GM12878 (cell line): ENCODE measurements around the gene DMD. TPM values are rescaled to one million over a fixed set of nuclear protein-coding genes. Genes with fewer than 3 reads are reported as not detected.

Experiments
- ATAC-seq: fragments of 200-7000 bp; cut with Tn5 transposase; 3 replicates; pipeline ENCODE4 v1.9.1; 2020; ENCODE audit warnings: mild to moderate bottlenecking, moderate library complexity
- BruUV-seq: library from RNA; stranded (reverse); fragments of 400-500 nt; replicated peaks from 2 replicates; lab custom pipeline; 2021; lab: Mats Ljungman, UMichigan
- CTCF ChIA-PET: fragments of 300-600 bp; sonication (Branson Sonifier 250); formaldehyde crosslinking; extraction: SDS; loops from one replicate; lab custom pipeline; 2021; ENCODE audit warnings: inconsistent platforms; lab: Yijun Ruan, JAX
- POLR2A ChIA-PET: fragments of 350-600 bp; formaldehyde crosslinking; extraction: SDS; loops from one replicate; lab custom pipeline; 2021; ENCODE audit warnings: inconsistent platforms; lab: Charles Lee
- RAD21 ChIA-PET: fragments of 300-600 bp; sonication (Branson Sonifier 250); formaldehyde crosslinking; loops from one replicate; lab custom pipeline; 2023; ENCODE audit warnings: antibody characterized with exemption; ENCODE audit not compliant: unreplicated experiment; lab: Charles Lee
- SMC1A ChIA-PET: fragments of 300-600 bp; sonication (Branson Sonifier 250); formaldehyde crosslinking; loops from one replicate; lab custom pipeline; 2023; ENCODE audit not compliant: unreplicated experiment, uncharacterized antibody; lab: Charles Lee
- DNase-seq: peaks from one replicate; pipeline ENCODE4 v3.0.0-alpha.2; 2011; ENCODE audit warnings: low read depth, low spot score
- FAIRE-seq: peaks from 3 replicates; lab custom pipeline; 2011; peaks lifted over from hg19 to GRCh38; lab: Jason Lieb, UNC
- H2AFZ ChIP-seq: 2 replicates; pipeline ENCODE4 v1.6.0; 2011; ENCODE audit warnings: low read depth, low read length, control low read depth; ENCODE audit not compliant: control insufficient read depth
- H3K27ac ChIP-seq: 2 replicates; pipeline ENCODE4 v1.5.1; 2011; ENCODE audit warnings: control low read depth; ENCODE audit not compliant: control insufficient read depth, insufficient read depth
- H3K27me3 ChIP-seq, 2 experiments: replicated peaks in 1 of 2; 2 replicates each; pipeline versions ENCODE4 v1.6.0 to v1.6.1; 2011; ENCODE audit warnings: low read length in 1 of 2; ENCODE audit not compliant: control insufficient read depth in 2 of 2, insufficient read depth in 2 of 2
- H3K36me3 ChIP-seq, 2 experiments: 2 replicates each; pipeline ENCODE4 v1.5.1; 2011; ENCODE audit warnings: low read length in 1 of 2; ENCODE audit not compliant: control insufficient read depth in 2 of 2, insufficient read depth in 2 of 2
- H3K4me1 ChIP-seq: 2 replicates; pipeline ENCODE4 v1.6.1; 2011; ENCODE audit warnings: mild to moderate bottlenecking, low read length, moderate library complexity, mixed read lengths; ENCODE audit not compliant: control insufficient read depth, insufficient read depth
- H3K4me2 ChIP-seq: 2 replicates; pipeline ENCODE4 v1.6.0; 2011; ENCODE audit warnings: control low read depth; ENCODE audit not compliant: control insufficient read depth, insufficient read depth
- H3K4me3 ChIP-seq: fragments of 200-600 bp; sonication (generic); 2 replicates; pipeline ENCODE4 v1.5.1; 2016
- H3K79me2 ChIP-seq: 2 replicates; pipeline ENCODE4 v1.6.0; 2011; ENCODE audit warnings: low read length; ENCODE audit not compliant: control insufficient read depth, insufficient read depth
- H3K9ac ChIP-seq: 2 replicates; pipeline ENCODE4 v1.8.0; 2011; ENCODE audit warnings: low read length, control low read depth, mixed read lengths; ENCODE audit not compliant: control insufficient read depth, insufficient read depth
- H3K9me3 ChIP-seq: replicated peaks from 3 replicates; pipeline ENCODE4 v1.5.1; 2011; ENCODE audit warnings: mild to moderate bottlenecking, low read length; ENCODE audit not compliant: control insufficient read depth, insufficient read depth
- H4K20me1 ChIP-seq: 2 replicates; pipeline ENCODE4 v1.6.0; 2011; ENCODE audit not compliant: control insufficient read depth, insufficient read depth
- ATF2 ChIP-seq: IDR thresholded peaks from 2 replicates; pipeline ENCODE4 v1.6.1; 2012; ENCODE audit warnings: low read length, inconsistent platforms
- BCLAF1 ChIP-seq: fragments of 450-650 bp; IDR thresholded peaks from 2 replicates; pipeline ENCODE4 v1.6.1; 2017; ENCODE audit warnings: antibody characterized with exemption, mild to moderate bottlenecking, moderate library complexity
- CEBPB ChIP-seq, 2 experiments: fragments of 150-350 bp in 1 of 2; IDR thresholded peaks; 2 replicates each; pipeline ENCODE4 v1.6.1; 2012 to 2014; ENCODE audit warnings: low read depth in 2 of 2, low read length in 2 of 2, borderline replicate concordance in 1 of 2, inconsistent platforms in 1 of 2
- E4F1 ChIP-seq: fragments of 450-650 bp; IDR thresholded peaks from 2 replicates; pipeline ENCODE4 v1.6.1; 2018; ENCODE audit warnings: borderline replicate concordance, mild to moderate bottlenecking; ENCODE audit not compliant: partially characterized antibody
- NFIC ChIP-seq: IDR thresholded peaks from 2 replicates; pipeline ENCODE4 v1.6.1; 2012; ENCODE audit warnings: low read depth, mild to moderate bottlenecking, inconsistent platforms, low read length, moderate library complexity
- POLR2AphosphoS5 ChIP-seq: IDR thresholded peaks from 2 replicates; pipeline ENCODE4 v1.6.1; 2011; ENCODE audit warnings: mild to moderate bottlenecking, low read length, inconsistent platforms
- SMAD1 ChIP-seq: fragments of 450-650 bp; IDR thresholded peaks from 2 replicates; pipeline ENCODE4 v1.6.1; 2018; ENCODE audit warnings: mild to moderate bottlenecking, low read depth; ENCODE audit not compliant: partially characterized antibody
- SREBF2 ChIP-seq: IDR thresholded peaks from 2 replicates; pipeline ENCODE4 v1.6.1; 2012; ENCODE audit warnings: mild to moderate bottlenecking, low read length
- WRNIP1 ChIP-seq: IDR thresholded peaks from 2 replicates; pipeline ENCODE4 v1.6.1; 2011; ENCODE audit warnings: low read depth, low read length, improper control_type of control experiment, borderline replicate concordance
- YY1 ChIP-seq: IDR thresholded peaks from 2 replicates; pipeline ENCODE4 v1.6.1; 2011; ENCODE audit warnings: low read depth, mild to moderate bottlenecking, low read length
- ZBED1 ChIP-seq: IDR thresholded peaks from 2 replicates; pipeline ENCODE4 v1.6.1; 2016; ENCODE audit warnings: borderline replicate concordance
- ZNF274 ChIP-seq: IDR thresholded peaks from one replicate; pipeline ENCODE4 v1.8.0; 2011; ENCODE audit not compliant: insufficient read length, insufficient read depth
- WGBS: methylation state at CpG from one replicate; pipeline ENCODE4 v1.1.6; 2016; ENCODE audit warnings: low lambda C conversion rate; ENCODE audit not compliant: insufficient replicate concordance, insufficient coverage; ENCODE audit errors: missing lambda C conversion rate; 5-methylcytosine and 5-hydroxymethylcytosine counted together
- in situ Hi-C: fragments of 300-500 bp; cut with MboI; formaldehyde crosslinking; loops from 9 replicates; pipeline ENCODE4 v1.14.3; 2018; ENCODE audit warnings: mixed read lengths
- intact Hi-C: fragments of 100-400 bp; cut with micrococcal nuclease; formaldehyde crosslinking; loops from one replicate; pipeline ENCODE4 v1.14.2; 2022; ENCODE audit not compliant: unreplicated experiment
- polyA plus RNA-seq, 11 experiments: library from polyadenylated mRNA; depleted of rRNA in 4 of 11; unstranded in 6 of 11; stranded (reverse) in 5 of 11; fragments of >200 nt; fragmentation: Nextera tagmentation in 4 of 11; fragmentation: Illumina TruSeq in 1 of 11; extraction: Ambion mirVana in 4 of 11; extraction: Trizol in 1 of 11; gene quantifications; 1 replicate in 1 of 11; 2 replicates in 10 of 11; pipeline versions ENCODE4 v1.2.1 to v1.2.3, GENCODE V29; 2011 to 2016; ENCODE audit warnings: inconsistent platforms in 2 of 11, missing spikeins in 2 of 11, low read depth in 1 of 11
- total RNA-seq, 4 experiments: library from RNA; depleted of rRNA in 3 of 4; stranded (reverse); fragments of >200 nt in 3 of 4; fragmentation: Illumina TruSeq in 1 of 4; extraction: Trizol in 1 of 4; gene quantifications; 2 replicates each; pipeline versions ENCODE4 v1.2.1 to v1.2.3, GENCODE V29; 2013 to 2021
- TF ChIP-seq, protein P1 (sequence below): fragments of 450-650 bp; IDR thresholded peaks from 2 replicates; pipeline ENCODE4 v1.6.1; 2016; ENCODE audit warnings: mild to moderate bottlenecking, moderate library complexity, borderline replicate concordance

The DMD gene
- total and polyA plus RNA-seq, 10 of the 15 experiments (the other 5 are each of a cell fraction or from before 2014, with no cell fraction given): 1.4 to 24.3 (median 4.3) TPM

DNA sequence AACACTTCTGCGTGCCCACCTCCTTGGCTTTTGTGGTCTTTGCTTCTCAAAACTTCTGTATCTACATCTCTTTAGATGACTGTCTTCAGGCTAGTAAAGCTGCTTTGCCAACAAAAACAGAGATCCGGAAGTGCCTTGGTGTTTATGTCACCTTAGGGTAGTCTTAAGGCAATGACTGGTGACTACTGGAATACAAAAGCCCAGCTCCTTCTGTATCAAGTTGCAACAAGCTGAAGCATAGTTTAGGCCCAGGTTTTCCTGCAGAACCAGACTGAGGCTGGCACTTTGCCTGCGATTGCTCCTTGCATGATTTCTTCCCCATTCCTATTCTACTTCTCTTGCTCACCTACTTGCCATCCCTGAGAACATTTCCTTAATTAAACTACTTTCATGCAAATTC, 333.8 kb downstream of the DMD start (continued):
- TF ChIP-seq BCLAF1: no peak
- TF ChIP-seq SREBF2: no peak
- no peak for TF ChIP-seq E4F1
- no peak for TF ChIP-seq ZNF274

GRCh38 chrX:32874839-32875238, 336.5 kb downstream of the DMD start:
- no peak overlapping the region for H2AFZ ChIP-seq
- H3K4me3 ChIP-seq: no peak overlapping the region
- H3K4me1 ChIP-seq: no peaks in the 10 kb centered on the region
- in situ Hi-C loops (no loop called here), intact Hi-C loops (no loop called here)
- FAIRE-seq: no peak
- no peaks in the 10 kb centered on the region for H3K27me3 ChIP-seq
- 32% methylated on average over 4 of the region's 4 CpGs for WGBS
- H3K27ac ChIP-seq: no peak overlapping the region
- BruUV-seq: no TSS peak
- ATAC-seq: no peak
- no peaks in the 10 kb centered on the region for H3K79me2 ChIP-seq
- no peak for DNase-seq
- H3K9ac ChIP-seq: no peak overlapping the region
- H4K20me1 ChIP-seq: no peaks in the 10 kb centered on the region
- RAD21 ChIA-PET: no interaction called here
- H3K9me3 ChIP-seq: no peaks in the 10 kb centered on the region
- POLR2A ChIA-PET: no interaction called here
- CTCF ChIA-PET: no interaction called here
- SMC1A ChIA-PET: no interaction called here
- H3K36me3 ChIP-seq: no peaks in the 10 kb centered on the region
- no peak overlapping the region for H3K4me2 ChIP-seq
- TF ChIP-seq, protein P1, sequence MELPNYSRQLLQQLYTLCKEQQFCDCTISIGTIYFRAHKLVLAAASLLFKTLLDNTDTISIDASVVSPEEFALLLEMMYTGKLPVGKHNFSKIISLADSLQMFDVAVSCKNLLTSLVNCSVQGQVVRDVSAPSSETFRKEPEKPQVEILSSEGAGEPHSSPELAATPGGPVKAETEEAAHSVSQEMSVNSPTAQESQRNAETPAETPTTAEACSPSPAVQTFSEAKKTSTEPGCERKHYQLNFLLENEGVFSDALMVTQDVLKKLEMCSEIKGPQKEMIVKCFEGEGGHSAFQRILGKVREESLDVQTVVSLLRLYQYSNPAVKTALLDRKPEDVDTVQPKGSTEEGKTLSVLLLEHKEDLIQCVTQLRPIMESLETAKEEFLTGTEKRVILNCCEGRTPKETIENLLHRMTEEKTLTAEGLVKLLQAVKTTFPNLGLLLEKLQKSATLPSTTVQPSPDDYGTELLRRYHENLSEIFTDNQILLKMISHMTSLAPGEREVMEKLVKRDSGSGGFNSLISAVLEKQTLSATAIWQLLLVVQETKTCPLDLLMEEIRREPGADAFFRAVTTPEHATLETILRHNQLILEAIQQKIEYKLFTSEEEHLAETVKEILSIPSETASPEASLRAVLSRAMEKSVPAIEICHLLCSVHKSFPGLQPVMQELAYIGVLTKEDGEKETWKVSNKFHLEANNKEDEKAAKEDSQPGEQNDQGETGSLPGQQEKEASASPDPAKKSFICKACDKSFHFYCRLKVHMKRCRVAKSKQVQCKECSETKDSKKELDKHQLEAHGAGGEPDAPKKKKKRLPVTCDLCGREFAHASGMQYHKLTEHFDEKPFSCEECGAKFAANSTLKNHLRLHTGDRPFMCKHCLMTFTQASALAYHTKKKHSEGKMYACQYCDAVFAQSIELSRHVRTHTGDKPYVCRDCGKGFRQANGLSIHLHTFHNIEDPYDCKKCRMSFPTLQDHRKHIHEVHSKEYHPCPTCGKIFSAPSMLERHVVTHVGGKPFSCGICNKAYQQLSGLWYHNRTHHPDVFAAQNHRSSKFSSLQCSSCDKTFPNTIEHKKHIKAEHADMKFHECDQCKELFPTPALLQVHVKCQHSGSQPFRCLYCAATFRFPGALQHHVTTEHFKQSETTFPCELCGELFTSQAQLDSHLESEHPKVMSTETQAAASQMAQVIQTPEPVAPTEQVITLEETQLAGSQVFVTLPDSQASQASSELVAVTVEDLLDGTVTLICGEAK: no peak
- TF ChIP-seq WRNIP1: no peak
- no peak for TF ChIP-seq POLR2AphosphoS5
- no peak for TF ChIP-seq ATF2
- no peak for TF ChIP-seq YY1
- TF ChIP-seq NFIC: no peak
- TF ChIP-seq SMAD1: no peak
- no peak for TF ChIP-seq CEBPB (IDR thresholded peaks at IDR 0.05; ENCODE audit: borderline replicate concordance in 1 of 2, low read depth in 2 of 2, low read length in 2 of 2)
- TF ChIP-seq ZBED1: no peak
